Islet of Langerhans (tissue), 1 donor: ENCODE results near the gene MACROD1.

Experiments used
- FAIRE-seq: peaks from one replicate; lab custom pipeline; 2011; peaks lifted over from hg19 to GRCh38; lab: Jason Lieb, UNC

MACROD1 gene

DNA sequence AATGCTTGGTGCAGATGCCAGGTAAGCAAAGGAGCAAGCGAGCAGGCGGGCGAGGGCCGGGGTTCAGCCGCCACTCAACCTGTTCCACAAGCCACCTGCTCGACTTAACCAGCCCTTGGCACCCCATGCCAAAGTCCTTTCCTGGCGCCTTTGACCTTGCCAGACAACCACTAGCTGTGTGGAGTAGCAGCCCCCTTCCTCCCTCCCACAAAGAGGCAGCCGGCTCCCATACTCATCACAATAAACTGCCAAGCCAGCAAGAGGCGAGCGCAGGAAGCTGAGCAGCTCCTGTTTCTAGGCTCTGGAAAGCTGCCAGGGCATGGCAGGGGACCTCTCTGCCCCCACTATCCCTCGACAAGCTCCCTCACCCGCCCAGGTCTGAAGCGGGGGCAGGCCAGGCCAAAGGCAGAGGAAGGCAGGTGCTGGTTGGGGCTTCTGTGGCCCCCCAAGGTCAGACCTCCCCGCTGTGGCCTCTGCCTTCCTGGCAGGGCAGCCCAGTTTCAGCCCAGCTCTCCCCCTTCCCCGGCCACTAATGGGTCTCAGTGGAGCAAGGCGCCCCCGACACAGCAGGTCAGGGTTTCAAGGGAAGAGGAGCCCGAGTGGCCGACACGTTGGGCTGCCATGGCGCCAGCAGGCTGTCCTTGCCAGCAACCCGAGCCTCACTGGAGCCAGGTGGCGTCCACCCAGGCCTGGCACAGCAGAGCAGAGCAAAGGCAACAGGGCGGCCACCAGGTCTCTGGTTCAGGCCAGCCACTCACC is 15.3 kb downstream of the MACROD1 start:
- no peak for FAIRE-seq

DNA sequence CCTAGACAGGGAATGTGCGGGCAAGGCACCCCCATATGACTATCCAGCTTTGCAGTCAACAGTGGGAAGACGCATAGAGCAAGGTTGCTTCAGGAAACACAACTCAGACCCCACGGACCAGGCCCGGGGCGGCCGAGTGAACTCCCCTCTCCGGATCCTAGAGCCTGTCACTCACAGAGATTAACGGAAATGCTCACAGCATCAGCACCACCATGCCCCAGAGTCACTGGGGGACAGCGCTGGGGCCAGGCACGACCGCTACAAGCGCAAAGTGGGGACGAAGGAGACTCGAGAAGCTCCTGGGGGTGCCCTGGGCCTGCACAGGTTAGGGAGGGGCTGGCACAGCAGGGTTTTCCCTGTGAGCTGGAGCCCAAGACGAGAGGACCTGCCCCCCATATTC is 15.9 kb downstream of the MACROD1 start:
- FAIRE-seq = no peak

DNA sequence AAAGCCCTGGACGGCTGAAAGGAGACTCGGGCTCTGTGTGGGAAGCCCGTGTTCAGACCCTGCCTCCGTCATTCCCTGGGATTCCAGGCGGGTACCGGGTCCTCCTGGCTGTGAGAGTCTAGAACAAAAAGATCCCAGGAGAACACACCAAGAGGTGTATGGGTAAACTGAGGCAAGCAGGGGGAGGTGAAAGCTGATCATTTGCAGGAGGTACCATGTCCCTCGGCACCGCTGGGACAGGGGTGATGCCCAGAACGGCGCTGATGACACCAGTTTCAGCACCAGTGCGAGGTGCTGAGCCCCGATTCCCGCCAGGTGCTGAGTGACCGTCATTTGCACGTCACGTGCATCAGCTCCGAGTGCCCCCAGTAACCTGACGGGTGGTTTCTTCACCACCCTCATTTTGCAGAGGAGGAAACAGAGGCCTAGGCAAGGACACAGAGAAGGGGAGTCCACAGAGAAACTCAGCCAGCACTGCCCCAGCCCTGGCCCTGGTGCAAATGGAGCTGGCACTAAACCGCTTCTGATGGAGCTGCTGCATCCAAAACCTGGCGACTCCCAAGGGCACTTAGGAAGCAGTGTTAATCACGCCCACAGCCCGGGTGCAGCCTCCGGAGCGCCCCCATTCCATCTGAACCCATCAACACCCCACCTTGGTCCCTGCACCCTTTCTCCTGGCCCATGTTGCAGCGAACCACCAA is 16.8 kb downstream of the MACROD1 start:
- FAIRE-seq = no peak

DNA sequence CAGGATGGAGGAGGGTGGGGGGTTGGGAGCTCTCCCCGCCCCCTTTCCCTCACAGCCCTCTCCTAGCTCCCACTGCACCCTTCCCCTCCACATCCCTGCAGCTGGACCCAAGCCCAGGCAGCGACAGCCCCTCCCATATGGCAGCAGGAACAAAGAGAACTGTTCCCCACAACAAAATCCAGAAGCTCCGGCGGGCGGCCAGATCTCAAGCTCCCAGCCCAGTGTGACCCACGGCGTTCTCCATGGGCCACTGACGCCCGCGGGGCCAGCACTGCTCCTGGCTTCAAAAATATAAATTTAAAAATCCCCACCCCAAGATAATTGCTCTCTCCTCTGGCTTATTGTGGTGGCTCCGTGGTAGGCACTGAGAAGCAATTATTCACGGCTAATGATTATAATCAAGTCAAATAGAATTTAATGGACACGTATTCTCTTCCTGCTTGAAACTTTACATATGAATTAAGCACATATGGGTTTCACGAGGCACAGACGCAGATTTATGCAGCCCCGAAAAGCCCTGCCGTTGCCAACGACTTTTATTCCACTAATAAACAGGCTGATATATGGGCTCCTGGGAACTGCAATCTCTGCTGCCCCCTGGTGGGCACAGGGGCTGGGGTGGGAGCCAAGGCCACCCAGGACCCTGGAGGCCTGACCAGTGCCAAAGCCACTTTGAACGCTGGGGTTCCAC is 17.5 kb downstream of the MACROD1 start:
- FAIRE-seq = no peak

DNA sequence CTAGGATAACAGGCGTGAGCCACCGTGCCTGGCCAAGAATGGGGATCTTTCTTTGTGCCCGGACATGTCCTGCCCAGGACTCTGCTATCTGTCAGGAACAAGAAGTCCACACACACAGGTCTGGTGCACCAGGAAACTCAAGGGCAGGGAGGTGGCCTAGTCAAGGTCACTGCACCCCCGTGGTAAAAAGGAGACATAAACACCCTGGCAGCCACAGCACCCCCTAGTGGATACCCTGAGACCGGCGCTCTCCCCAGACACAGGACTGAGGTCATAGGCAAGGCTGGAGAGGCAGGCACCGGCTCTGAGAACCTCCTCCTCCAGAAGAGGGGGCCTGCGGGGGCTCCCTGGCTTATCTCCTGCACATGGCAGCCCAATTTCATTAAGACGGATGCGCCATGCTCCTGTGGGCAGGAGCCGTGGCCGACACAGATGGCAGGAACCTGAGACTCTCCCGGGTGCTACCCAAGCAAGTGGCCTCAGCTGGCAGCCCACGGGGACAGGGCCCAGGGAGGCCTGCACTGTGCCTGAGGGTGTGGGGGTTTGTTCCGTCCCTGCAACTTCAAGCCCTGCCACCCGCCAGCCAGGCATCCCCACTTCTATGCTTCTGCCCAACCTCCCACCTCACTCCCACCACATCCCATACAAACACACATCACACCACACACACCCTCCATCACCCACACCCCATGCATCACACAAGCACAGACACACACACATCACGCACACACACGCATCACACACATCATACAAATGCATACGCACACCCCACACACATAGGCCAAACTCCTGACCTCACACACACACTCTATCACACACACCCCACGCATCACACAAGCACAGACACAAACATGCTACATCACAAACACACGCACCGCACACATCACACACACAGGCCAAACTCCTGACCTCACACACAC is 19.6 kb downstream of the MACROD1 start:
- no peak for FAIRE-seq

DNA sequence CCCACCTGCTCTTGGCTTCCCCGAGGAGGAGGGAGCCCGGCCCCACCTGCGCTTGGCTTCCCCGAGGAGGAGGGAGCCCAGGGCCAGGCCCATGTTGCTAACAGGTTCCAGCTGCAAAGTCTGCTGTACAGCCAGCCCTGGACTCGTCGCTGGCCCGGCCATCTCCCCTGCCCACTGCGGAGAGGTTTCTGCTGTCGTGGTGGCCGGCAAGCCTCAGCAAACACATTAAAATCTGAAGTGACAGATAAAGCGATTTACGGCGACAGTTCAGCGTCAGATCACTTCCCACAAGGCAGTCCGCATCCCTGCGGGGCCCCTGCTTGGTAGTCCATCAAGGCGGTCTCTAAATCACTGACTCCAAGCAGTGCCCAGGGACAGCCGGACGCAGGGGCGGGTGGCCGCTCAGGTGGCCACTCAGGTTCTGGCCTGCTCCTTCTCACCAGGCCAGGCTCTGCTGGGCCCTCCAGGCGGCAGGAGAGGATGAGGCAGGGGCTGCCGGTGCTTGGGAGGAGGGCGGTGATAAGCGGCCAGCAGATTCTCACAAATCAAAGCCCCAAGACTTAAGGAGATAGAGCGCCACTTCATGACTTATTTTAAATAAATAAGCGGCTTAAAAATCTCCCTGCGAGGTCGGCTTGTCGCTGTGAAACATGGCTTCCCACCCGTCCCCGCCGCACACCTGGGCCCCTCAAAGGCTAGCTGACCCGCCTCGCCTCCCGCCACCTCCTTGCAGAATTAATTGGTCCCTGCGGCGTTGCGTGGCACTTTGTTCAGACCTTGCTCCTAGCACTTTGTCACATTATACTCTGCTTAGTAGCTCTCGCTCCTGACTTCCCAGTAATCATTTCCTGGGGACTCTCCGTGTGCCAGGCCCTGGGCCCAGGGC is 21.1 kb downstream of the MACROD1 start:
- no peak for FAIRE-seq

DNA sequence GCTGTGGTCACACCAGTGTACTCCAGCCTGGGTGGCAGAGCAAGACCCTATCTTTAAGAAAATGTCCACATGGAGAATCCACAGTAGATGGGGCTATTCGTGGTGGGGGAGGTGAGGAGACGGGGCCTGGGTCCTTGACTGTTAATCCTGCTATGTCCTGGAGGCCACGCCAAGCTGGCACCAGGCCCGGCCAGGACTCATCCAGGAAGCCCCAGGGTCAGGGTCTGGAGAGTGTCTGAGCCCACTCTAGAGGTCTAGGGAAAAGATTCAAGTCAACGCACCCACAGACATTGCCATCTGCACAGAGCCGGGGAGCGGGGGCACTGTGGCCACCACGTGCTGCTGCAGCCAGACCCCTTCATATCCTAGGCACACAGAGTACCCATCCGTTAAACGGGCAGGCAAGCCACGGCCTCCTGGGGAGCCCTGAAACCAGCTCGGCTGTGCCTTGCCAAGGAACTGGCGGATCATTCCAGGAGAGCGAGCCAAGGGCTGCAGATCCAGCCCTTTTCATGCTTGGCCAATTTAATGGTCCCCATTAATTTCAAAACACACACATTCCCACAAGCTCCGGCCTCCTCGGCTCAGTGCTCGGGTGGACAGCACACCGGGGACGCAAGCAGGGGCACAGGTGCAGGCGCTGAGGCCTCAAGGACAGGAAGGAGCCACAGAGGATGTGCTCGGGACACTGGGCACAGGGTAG is 24.7 kb downstream of the MACROD1 start:
- FAIRE-seq = no peak

DNA sequence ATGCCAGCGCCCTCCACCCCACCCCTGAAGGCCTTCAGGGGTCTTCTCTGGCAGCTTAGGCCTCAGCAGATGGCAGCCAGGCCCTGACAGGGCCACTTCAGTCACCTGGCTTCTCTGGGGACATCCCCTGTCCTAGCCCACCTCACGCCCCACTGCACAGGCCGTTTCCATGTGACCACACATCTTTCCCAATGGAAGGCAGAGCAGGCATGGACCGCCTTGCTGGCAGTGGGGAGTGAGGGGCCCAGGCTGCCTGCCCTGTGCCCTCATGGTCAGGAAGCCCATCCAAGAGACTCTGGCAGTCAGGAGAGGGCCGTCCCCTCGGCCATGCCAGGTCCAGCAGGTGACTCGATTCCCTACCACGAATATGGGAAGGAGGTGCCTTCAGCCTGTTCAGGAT is 25.8 kb downstream of the MACROD1 start:
- FAIRE-seq = no peak

DNA sequence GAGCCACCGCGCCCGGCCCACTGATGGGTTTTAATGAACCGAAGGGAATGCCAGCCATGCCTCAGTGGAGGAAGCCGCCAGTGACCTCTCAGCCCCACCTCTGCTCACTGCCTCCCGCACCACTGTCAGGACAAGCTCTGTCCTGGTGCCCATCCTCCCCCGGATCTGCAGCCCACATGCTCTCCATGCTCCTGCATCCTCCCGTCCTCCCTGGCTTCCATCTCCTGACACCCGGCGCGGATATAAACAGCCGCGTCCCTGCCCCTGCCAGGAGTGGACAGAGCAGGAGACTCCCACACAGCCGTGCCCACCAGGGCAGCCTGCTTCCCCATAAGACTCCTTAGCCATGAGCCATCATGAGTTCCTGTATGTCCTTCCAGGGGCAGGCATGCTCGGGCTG is 26.9 kb downstream of the MACROD1 start:
- FAIRE-seq = no peak

DNA sequence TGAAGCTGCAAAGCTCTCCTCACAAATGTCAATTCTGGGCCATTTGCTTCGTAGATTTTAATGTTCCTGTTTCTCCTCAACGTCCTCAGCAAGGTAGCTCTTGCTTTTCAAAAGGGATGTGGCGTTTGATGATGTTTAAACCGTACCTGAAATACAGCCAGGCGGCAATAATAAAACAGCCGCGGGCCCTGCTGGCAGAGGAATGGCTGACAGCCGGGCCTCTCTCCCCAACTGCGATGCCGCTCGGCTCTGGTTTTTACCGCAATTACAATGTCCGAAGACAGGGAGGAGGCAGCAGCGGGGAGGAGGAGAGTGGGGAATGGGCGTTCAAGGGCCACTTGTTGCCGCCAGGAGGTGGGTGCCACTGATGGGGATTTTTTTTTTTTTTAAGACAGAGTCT is 27.5 kb downstream of the MACROD1 start:
- FAIRE-seq = no peak

DNA sequence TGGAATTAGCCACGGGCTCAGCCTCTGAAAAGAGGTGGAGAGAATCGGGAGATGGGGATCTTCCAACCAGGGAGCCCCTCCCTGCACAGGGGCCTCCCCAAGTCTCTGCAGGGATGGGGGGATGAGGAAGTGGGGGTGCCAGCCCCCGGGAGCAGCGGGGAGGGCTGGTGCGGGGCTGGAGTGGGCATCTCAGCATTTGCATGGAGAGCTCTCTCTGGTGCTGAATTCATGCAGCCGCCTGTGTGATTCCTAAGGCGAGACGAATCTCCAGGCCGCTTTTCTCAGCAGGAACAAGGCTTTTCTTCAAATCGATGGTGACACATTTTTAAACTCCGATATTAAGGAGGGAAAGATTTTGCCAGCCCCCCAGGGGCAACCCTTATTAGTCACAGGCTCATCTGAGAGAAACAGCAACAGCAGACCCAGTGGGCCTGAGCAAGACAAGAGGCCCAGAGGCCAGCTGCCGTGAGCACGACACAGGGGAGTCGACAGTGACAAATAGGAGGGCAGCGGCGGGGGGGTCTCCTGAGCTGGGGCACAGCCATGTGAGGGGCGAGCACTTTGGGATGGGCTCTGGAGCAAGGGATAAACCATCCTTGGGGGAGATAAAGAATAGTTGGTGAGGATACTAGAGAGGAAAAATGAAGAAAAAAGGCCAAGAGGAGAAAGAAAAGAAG is 29.0 kb downstream of the MACROD1 start:
- FAIRE-seq = no peak

DNA sequence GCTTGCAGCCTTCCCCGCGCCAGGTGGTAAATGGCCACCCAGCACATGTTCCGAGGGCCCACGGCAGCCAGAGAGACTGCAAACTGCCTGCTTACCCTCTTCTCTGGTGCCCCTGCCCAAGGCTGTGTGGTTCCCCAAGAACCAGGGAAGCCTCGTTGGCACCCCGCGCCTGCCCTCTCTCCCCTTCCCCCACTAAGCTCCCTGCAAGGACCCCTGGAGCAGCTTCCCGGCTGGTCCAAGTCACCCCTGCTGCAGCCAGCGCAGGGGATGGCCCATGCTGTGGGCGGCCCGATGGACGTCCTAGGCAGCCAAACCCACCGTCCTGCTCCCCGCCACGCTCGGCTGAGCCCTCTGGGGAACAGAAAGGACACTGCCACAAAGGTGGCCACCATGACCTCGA is 30.2 kb downstream of the MACROD1 start:
- FAIRE-seq = no peak

DNA sequence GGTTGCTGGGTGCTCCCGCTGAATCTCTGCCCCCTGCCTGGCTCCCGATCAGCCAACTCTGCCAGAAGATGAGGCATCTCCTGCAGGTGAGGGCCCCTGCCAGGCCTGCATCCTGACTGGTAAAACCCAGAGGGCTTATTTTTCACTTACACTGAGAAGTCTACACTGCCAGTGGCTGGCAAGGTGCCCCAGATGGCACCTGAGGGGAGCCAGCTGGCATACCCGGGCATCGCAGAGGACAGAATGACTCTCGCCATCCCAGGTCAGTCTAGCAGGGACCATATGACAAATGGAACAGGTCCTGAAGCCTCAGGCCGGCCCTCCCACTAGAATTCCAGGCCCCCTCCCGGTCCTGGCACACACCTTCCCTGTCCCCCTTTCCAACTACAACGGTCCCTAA is 30.9 kb downstream of the MACROD1 start:
- FAIRE-seq = no peak

DNA sequence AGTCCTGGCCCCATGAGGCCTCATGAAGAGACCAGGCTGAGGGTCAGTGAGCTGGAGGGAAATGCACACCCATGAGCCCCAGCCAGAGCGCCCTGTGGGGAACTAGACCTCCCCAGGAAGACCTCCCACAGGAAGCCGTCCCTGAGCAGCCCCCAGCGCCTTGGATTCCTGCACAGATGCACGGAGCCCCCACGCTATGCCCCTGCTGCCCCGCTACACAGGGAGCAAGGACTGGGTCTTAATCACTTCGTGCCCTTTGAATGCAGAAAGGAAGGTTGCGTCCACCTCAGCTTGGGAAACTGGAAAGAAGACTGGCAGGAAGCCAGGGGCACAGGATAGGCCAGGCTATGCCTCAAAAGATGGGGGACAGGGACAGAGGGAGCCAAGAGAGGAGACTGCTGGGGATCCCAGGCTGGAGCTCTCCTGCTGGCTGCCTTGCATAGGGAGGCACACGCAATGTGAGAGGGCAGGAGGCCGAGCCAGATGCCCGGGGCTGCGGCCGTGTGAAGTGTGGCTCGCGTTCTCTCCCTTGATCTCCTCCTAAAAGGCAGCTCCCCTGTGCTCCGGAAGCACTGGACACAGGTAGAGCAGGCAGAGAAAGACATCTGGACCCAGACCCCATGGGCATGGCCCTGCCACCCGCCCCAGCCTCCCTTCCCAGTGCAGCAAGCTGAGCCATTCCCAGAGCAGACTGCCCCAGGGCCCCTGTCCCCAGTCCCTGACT is 32.8 kb downstream of the MACROD1 start:
- no peak for FAIRE-seq

DNA sequence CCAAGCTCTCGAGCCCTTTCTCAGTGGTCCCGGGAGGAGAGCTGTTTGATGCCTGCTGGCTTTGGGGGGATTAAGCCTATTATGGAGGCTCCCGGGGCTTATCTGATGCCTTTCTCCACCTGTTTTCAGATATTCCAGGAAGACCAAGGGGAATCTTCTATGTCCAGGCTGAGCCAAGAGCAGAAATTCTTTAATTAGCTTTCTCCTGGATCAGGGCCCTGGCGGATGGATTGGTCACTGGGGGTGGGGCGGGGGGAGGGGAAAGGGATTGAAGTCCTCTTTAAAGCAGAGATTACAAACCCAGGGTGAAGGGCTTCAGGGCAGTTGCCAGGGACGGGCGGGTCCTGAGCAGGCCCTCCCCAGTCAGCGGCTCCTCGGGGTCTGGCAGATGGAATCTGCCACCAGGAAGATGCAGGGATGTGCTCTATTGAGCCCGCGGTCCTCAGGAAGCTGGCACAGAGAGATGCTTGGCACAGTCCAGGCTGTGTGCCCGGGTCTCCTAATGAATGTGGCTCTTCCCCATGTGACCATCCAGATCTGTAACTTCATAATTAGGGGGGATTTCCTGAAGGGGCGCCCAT is 33.6 kb downstream of the MACROD1 start:
- no peak for FAIRE-seq

DNA sequence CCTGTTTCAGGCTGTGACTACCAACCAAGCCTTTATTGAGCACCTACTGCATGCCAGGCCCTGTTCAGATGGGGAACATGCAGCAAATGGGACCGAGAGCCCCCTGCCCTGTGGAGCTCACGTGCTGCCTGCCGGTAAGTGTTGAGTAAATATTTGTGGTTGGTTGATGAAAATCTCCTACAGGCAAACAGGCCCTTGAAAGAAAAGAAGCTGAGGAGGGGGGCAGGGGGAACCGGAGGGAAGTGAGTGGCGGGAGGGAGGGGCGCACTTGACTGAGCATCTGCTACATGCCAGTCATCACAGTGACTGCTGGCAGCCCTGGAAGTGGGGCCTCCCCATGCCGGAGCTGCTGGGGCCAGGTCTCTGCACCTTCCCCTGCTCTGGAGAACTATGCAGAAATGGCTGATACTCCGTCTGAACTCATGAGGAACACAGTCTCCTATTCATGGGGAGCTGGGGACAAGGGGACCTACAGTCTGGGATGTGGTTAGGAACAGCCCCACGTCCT is 34.2 kb downstream of the MACROD1 start:
- no peak for FAIRE-seq

DNA sequence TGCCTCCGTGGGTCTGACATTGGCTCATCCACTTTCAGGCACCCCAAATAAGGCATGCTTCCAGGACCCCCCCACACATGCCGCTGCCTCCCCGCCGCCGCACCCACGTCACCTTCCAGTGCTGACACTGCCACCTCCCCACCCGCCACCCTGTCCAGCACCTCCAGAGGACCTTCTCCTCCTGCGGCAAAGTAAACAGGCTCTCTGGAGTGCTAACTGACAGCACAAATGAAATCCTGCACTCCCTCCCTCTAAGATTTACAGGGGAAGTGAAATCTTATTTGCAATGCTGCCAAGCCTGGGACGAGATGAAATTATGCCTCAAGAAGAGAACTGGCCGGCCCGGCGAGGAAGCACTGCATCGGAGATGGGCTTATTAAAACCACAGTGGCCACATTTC is 35.3 kb downstream of the MACROD1 start:
- FAIRE-seq = no peak

DNA sequence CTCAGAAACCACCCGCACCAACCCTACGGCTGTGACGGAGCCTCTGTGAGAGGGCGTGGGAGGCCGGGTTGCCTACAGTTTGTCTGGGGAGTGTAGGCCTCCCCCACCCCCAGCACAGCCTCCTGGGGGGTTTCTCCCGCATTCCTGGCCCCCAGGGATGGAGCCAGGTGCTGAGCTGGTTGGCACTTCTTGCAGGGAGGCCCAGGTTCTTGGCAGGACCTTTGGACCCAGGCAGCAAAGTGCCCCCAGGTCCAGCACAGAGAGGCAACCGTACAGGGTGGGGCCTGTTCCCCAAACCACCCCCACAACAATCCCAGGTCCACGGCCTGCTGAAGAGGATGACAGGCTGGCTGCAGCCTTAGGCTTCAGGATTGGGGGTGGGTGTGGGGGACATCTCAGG is 36.5 kb downstream of the MACROD1 start:
- no peak for FAIRE-seq
